H4 (cell line): ENCODE data around the gene ACAP2. TPM values are rescaled to one million over a fixed set of nuclear protein-coding genes. Genes with fewer than 3 reads are reported as not detected.
A peak's percentile ranks its signal among the peaks of the same experiment; 100 is the strongest.

Experiments
- DNase-seq: peaks from one replicate; pipeline ENCODE4 v3.0.0-alpha.2; 2015; ENCODE audit warnings: low spot score
- total RNA-seq: library from RNA; depleted of rRNA; stranded (reverse); fragments of >200 nt; shearing (Covaris generic); gene quantifications from 2 replicates; pipeline ENCODE4 v1.2.3, GENCODE V29; 2014

The ACAP2 gene
- total RNA-seq, 1 experiment from 2014 or later = 32.4 TPM

- no peak for DNase-seq
These were observed 182.4 kb downstream of the ACAP2 start for GRCh38 chr3:195260280-195260905.

DNA sequence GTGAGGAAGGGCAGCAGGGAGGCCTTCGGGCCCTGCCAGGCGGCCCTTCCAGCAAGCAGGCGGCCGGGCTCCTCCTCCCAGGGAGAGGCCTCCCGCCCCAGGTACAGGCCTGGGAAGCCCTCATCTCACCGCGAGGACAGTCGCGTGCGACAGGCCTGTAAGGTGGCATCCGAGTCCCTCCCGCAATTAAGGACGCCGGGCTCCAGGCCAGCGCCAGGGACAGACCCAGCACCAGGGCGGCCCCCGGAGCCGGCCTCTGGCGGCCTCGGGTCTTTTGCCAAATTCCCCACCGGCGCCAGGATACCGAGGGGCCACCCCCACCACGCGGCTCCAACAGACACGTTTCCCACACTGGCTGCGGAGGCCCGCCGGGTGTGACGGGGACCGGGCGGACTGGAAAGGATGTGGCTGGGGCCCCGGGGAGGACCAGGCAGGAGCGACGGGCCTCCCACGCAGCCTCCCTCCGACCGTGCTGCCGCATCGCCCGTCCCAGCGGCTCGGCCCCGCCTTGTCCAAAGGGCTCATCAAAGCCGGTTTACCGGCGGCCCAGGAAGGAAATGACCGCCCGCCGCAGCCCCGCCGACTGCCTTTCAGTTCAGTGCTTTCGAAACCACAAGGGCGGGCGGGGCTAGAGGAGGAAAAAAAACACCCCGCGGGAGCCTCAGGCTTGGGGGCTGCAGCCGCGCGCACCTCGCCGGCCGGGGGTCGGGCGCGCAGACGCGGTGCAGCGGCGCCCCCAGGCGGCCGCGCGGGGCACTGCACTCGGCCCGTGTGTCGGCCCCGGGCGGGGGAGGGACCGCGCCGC is 183.1 kb downstream of the ACAP2 start:
- DNase-seq = peak; percentile 93

DNA sequence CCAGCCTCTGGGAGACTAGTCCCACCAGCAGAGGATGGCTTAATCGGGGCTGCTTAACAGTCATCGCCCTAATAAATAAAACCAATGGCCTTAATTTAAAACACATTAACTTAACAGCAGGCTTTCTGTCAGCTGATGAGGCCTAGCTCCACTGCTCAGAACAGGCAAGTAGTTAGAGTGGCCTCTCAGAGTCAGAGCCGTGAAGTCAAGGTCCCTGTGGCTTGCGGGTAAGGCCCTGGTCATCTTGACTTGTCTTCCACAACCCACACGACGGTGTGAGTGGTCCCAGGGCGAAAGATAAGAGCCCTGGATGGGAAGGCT is 183.7 kb downstream of the ACAP2 start:
- no peak for DNase-seq

- DNase-seq = no peak
These were observed 184.2 kb downstream of the ACAP2 start for GRCh38 chr3:195258449-195259153.

DNA sequence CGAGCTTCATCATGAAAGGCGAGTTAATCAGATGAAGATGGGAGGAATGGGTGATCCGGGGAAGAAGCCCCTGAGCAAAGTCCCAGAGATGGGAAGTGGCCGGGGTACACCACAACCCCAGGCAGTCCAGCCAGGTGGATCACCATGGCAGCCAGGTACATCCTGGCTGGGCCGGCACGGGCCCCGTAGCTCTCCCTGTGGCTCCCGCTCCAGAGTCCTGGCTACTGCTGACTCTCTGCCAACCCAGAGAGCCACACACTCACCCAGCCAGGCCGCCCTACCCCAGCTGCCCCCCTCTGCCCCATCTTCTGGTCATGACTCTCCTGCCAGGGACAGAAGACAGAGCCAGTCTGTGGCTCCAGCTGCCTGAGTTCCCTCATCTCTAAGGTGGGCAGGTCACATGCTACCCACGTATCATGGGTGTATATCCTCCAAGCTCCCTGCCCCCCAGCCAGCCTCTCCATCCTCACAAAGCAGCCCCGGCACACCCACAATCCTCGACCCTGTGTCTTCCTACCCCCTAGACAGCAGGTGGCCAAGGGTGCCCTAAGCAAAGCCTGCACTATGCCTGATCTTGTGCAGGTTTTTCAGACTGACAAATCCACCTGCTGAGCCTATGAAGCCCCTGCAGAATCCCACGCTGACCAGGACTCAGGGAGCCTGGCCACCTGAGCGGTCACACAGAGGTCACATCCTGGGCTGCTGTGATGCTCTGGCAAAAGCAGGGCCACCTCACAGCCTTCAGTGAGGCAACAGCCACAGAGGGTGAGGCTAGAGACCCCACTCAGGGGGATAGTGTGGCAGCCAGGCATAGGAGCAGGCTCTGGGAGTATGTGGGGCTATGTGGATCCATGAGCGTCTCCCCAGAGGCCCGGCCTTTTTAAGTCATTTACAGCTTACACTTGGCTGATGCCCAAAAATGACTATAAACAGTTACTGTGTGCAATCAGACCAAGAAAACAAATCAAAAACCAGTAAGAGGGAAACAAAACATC is 185.1 kb downstream of the ACAP2 start:
- no peak for DNase-seq

DNA sequence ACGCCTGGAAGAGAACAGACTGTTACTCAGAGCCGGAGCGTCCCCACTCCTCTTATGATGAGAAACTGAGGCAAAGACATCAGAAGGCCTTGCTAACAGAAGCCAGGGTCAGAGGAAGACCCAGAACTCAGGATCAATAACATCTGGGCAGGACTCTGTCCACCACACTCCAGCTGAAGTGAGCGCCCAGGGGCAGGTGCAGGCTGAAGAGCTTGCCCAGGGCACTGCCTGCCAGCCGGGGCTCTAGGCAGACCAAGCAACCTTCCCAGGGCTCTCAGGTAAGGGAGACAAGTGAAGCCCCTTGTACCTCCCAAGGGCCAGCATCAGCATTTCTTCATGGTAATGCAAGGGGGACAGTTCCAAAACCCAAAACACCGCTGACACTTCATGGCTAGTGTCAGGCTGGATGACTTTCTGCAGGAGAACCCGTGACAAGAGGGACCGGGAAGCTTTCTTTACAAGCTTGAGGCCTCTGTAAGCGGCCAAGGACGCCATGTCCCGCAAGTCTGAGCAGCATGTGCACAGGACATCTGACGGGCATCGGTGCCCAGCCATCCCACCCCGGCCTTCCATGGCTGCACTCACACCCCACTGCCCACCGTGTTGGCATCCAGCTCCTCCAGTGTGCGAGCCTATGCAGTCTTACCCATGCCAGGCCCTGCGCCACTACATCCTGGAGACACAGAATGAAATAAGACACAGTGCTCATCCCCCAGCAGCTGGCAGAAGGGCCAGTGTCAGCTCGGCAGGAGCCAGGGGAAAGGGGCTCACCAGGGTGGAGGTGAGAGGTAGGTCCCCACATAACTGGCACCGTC is 186.0 kb downstream of the ACAP2 start:
- DNase-seq = no peak

GRCh38 chr3:195255571-195256501 is 187.0 kb downstream of the ACAP2 start:
- no peak for DNase-seq

GRCh38 chr3:195255176-195255500 is 187.7 kb downstream of the ACAP2 start:
- DNase-seq = no peak

DNA sequence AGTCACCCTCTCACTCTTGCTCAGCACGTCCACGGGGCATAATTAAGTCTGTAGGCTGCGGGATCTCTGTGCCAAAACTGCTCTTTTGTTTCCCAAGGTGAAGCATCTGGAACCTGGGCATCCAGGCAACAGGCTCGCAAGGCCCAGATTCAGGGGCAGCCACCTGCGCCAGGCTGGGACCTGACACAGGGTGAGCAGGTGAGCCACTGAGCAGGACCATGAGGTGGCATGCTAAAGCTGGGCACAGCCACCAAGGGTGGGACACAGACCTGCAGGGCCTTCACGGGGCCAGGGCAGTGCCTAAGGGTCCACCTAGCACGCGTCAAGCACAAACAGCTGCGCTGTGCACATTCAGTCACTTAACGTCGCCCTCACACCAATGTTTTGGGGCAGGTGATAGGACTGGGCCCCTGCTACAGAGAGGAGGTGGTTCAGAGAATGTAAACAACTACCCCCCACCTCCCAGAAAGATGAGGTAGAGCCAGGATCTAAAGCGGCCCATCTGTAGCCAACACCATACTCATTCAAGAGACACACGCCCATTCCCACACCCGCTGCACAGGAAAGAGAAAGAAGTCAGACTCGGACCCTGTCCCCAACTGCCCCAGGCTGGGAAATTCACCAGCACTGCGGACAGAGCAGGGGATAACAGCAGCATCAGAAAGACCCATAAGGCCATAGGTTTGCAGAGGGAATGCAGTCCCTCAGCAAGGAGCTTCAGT is 188.2 kb downstream of the ACAP2 start:
- no peak for DNase-seq

DNA sequence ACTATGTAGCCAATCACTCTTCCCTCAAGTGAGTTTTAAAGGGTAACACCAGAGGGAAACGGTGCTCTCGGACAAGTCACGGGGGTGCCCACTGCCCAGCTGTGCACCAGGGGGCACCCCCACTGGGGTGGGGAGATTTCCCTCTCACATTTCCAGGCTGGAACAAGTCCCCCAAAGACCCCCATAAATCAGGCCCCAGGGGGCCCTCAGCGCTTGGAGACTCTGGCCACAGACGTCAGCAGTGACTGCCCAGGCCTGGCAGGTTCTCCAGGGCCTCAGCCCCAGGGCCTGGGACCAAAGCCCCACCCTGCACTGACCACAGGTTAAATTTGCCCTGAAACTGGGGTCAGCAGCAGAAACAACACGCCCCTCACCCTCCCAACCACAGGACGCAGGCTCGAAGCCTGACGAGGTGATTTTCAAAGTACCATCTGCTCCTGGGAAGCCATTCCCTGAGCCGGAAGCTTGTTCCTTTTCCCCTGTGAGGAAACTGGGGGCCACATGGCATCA is 188.8 kb downstream of the ACAP2 start:
- no peak for DNase-seq

DNA sequence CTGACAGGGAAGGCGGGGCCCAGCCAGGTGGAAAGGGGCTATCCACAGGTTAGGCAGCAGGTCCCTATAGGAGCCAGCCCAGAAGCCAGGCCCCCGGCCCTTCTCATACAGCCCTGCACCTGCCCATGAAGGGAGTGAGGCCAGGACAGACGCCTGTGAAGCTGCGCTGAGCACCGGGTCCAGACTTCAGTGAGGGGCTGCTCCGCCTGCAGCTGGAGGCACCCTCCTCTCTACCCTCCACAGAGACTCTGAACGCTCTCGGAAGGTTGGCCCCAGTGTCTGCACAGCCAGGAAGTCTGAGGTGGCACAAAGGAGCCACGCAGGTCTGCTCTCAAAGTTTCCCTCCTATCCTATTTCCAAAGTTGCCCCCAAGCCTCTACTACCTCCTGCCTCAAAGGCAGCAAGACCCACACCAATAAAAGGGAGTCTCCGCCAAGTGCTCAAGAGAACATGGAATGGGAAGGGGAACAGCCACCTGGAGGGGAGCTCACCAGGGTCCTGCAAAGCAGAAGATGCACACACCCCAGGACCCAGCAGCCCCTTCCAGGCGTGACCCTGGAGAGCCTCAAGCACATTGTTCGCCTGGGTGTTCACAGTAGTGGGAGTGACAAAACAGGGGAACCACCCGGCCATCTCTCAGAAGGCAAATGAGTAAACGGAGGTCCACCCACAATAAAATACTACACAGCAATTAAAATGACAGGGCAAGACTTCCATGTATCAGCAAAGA is 191.3 kb downstream of the ACAP2 start:
- no peak for DNase-seq

GRCh38 chr3:195250473-195251251 is 192.2 kb downstream of the ACAP2 start:
- DNase-seq = no peak

GRCh38 chr3:195249858-195250464 is 192.9 kb downstream of the ACAP2 start:
- no peak for DNase-seq

DNA sequence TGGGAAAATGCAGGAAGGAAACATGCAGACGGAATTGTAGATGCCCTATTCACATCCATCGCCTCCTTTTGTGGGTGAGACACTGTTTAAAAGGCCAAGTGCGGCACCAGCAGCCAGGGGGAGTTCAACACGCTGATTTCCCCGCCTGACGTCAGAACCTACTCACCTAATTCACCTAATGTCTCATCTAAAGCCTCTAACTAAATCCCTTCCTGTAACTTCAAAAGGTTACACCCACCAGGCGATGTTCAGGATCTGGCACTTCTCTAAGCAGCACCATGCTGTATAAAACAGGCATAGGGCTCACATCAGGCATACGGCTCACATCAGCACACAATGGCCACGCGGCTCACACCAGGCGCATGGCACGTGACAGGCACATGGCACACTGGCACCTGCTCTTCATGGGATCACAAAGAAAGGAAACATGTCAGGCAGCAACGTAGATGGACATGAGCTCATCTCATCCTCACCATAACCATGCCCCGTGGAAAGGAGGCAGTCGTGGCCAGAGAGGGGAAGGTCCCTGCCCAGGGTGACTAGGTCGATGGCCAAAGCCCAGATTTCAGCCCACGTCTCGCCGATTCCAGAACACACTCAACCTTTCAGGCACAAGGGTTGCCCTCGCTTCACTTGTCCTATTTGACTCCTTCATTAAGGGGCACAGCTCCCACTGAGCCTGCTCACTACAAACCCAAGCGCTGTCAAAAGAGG is 193.6 kb downstream of the ACAP2 start:
- DNase-seq = no peak

- no peak for DNase-seq
These were observed 194.5 kb downstream of the ACAP2 start for GRCh38 chr3:195248281-195248680.

DNA sequence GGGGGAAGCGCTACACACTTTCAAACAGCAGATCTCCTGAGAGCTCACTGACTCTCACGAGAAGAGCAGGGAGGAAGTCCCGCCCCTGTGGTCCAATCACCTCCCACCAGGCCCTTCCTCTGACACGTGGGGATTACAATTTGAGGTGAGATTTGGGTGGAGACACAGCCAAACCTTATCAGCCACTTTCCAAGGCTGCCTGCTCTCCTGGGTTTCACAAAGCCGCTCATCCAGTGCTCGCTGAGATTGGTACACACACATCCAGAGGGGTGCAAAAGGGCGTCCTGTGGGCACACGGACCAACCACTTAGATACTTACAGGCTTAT is 195.0 kb downstream of the ACAP2 start:
- no peak for DNase-seq
